Right lobe of liver (tissue), 4 donors: ENCODE results near the gene NETO1.

Source experiments
- CTCF ChIP-seq, 4 donors: fragments of 200-600 bp in 3 of 4; fragments of 450-650 bp in 1 of 4; IDR thresholded peaks; one replicate each; pipeline versions ENCODE4 v1.5.1 to v1.8.0; 2016 to 2022; ENCODE audit warnings: antibody characterized with exemption in 4 of 4, mild to moderate bottlenecking in 2 of 4
- POLR2A ChIP-seq: fragments of 450-650 bp; IDR thresholded peaks from one replicate; pipeline ENCODE4 v1.6.1; 2017; ENCODE audit warnings: antibody characterized with exemption, mild to moderate bottlenecking
- donor health status: DM: no; HTN: no; CAD: no.
- donor health status: DM: no; HTN: no; CAD: no.
- donor health status: DM: no; HTN: yes; CAD: no.

DNA sequence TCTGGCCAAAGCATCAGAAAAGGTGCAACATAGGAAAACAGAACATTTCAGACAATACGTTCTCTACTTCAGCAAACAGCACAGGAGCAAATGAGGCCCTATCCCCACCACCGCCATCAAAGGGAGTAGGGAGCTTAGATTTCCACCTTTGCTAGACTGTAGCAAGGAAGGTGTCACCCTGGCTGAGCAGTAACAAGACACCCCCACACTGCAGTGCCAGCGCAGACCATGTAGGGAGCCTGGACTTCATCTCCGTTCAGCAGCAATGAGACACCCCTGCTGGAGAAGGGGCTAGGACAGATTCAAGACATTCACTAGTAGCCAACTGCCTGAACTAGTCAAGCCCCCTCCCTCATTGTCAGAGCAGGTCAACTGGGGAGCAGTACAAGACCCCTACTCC, 163.6 kb downstream of the NETO1 start:
- TF ChIP-seq POLR2A, result no peak
- TF ChIP-seq CTCF (IDR thresholded peaks at IDR 0.05), result no peak
